TTC549 (cell line): ENCODE measurements around the gene MRPL37.
"Not testable (repeated sequence)": the region's sequence is repeated elsewhere in the genome, so short reads cannot be mapped to it uniquely, and the experiment has no call there.

ENCODE experiments used
- FAIRE-seq: peaks from 2 replicates; lab custom pipeline; 2012; peaks lifted over from hg19 to GRCh38; lab: Jason Lieb, UNC

MRPL37 gene

DNA sequence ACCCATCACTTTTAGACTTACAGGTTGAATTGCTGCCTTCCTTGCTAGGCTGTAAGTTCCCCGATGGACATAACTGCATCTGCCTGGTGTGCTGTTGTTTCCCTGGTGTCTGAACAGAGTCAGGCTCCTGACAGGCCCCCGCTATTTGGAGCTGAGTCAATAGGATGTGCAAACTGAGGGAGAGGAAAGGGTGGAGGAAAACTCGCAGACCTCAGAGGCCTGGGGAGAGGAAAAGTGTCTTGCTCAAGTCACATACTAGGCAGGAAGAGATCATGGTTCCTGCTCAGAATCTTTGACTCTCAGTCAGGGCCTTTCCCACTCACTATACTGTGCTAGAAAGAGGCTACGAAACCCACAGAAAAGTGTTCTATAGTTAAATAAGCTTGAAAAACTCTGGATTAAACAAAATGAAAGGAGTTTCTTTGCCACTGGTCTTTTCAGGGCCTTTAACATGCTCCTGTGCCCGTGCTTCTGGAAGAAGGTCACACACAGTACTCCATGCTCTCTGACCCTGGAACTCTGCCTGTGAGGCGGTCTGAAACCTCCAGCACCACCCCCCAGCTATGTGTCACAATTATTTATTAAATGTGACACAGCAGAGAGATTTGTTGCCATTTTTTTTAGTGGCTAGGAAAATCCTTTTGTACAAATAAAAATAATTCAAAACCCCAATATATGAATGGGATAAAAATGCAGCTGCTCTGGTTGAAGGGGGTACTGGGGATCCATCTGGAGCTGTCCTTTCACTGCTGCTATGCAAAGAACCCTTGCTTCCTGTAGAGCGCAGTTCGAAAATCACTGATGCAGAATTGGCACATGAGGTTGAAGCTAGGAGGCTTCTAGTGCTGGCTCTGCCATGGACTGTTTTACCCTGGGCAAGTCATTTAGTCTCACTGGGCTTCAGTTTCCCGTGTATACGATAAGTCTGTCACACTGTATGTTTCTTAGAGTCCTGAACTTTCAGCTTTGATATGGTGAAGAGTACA, 27.1 kb upstream of the MRPL37 start:
- FAIRE-seq = no peak

DNA sequence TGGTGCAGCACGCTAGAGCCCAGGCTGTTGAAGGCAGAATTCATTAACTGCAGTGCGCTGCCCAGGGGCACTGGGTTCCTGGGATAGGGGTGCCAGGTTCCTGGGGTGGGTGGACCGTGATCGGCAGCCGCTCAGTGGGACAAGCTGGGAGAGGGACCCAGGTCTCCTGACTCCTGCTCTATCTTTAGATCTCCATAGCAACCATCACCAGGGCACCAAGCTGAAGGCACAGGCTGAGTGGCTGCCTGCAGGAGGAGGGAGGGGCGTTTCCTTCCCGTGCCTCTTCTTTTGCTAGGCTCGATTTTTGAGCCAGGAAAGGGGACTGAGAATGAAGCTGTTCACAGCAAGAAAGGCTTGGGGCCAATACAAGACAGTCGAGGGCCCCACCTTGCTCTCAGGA, 26.3 kb upstream of the MRPL37 start:
- FAIRE-seq = no peak

DNA sequence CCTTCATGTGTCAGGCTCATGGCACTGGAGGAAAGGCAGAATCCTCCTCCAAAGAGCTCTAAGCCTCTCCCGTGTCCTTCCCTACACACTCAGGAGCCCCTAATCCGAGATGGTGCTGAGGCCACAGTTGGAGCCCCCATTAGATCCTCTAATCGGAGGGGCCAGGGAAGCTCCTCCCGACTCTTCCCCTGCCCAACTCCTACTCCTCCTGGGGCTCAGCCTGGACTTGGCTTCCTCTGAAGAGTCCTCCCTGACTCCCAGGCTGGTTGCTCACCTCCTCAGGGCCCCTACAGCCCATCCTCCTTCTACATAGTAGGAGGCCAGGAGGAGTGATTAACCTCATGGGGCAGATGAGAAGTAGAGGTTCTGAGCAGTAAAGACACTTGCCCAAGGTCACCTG, 25.9 kb upstream of the MRPL37 start:
- FAIRE-seq = no peak

DNA sequence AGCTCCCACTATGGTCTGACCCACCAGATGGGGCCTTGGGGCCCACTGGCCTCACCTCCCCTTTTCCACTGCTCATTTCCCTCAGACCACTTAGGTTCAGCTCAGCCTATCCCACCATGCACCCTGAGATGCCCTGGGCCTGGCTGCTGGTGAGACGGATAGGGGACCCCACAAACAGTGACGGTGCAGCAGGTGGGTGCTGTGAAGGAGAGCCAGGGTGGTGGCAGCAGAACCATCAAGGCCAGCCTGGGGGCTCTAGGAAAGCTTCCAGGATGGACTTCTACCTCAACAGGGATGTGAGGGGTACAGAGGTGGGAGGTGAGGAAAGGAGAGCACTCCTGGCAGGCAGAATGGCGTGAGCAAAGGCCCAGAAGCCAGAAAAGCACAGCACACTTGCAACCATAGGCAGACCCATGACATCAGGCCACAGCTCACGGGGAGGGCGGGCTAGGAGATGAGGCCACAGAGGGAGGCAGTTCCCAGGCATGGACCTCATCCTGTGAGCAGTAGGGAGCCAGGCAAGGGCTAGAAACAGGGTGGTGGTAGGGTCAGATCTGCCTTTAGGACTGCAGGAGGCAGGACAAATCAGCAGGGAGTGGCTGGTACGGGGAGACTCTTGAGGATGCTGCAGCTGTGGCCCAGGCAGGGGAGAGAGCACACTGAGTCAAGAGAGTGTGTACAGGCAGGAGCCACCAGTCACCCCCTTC, 23.2 kb upstream of the MRPL37 start:
- FAIRE-seq = no peak

DNA sequence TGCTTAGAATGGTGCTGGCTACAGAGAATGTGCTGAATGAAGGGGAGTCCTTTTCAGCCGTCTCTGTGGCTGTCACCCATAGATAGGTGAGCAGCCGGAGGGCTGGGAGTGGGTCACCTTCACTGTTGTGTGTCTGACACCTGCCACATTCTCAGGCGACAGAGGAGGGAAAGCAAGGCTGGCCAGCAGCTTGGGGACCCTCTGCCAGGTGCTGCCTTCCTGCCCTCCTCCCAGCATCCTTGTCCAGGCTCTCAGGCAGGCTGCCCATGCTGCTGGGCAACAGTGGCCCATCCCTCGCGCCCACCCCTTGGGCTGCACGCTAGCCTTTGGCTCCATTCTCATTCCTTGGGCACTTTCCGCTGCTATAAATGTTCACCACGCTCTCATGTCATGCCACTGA, 22.2 kb upstream of the MRPL37 start:
- no peak for FAIRE-seq

DNA sequence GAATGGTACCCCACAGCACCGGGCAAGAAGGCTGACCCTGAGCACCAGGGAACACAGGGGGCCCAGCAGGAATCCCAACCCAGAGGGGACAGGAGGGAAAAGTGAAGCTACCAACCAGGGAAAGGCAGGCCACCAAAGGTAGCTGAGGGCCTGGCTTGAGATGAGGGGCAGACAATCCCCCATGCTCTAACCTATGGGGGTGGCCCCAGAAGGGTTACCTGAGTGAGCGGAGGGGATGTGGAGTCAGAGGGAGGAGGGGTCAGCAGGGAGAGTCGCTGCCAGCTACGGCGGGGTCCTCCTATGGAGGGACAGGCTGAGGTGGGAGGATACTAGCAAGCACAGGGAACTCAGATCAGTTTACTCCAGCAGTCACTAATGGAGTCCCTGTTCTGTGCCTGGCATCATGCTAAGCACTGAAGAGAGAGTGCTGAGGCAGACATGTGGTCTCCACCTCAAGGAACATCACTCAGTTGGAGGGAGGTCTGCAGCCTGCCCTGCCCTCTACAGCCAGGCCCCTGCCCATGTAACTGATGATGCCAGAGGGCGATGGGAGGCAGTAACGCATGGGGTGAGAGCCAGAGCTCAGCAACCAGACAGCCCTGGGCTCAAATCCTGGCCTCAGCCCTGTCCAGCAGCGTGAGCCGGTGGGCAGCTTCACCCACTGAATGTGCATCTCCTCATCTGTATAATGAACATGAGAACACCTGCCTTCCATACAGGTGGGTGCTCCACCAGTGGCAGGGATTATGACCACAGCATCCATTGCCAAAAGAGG, 21.5 kb upstream of the MRPL37 start:
- FAIRE-seq = no peak

DNA sequence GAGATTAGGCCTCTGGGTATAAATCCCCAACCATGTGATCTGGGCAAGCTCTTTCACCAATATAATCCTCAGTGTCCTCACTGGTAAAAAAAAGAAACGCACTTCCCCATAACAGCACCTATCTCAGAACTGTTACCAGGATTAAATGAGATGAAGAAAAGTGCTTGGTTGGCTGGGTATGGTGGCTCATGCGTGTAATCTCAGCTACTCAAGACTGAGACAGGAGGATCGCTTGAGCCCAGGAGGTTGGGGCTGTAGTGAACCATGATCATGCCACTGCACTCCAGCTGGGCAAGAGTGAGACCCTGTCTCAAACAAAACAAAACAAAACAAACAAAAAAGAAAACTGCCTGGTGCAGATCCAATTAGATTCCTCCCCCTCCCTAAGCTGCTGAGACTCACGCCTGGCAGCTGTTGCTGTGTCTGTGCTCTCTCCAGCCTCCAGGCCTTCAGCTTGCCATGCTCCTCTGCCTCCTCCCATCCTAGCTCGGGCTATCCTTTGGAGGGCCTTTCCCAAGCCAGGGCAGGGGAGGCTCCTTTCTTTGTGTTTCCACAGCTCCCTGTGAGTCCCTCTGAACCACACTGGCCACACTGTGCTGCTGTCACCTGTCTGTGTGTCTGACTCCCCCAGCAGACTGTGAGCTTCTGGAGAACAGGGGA, 19.1 kb upstream of the MRPL37 start:
- FAIRE-seq = no peak

DNA sequence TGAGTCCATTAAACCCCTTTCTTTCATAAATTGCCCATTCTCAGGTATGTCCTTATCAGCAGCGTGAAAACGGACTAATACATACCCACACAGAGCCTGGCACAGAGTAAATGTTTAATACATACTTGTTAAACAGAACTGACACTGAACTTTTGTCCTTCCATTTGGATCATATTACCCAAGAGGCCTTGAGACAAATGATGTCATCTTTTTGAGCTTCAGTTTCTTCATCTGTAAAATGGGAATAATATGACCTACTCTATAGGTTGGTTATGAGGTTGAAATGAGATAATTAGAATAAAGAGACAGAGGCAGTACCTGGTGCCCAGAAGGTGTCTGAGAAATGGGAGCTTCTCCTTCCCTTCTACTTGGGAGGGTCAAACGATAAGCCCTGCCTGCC, 13.9 kb upstream of the MRPL37 start:
- no peak for FAIRE-seq

DNA sequence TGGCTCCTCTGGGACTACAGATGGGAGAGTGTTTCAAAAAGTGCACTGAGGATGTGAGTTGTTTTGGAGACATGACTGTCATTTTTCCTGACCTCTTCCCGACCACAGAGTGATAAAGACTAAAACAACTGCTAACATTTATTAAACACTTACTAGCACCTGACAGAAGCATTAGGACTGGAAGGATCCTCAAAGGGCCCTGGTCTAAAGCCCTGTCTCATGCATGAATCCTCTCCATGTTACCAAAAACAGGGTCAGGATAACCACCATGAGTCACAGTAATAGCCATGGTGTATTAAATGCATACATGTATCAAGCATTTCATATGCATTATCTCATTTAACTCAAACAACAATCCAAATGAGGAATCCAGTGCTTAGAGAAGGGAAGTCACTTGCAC, 11.7 kb upstream of the MRPL37 start:
- FAIRE-seq = no peak

DNA sequence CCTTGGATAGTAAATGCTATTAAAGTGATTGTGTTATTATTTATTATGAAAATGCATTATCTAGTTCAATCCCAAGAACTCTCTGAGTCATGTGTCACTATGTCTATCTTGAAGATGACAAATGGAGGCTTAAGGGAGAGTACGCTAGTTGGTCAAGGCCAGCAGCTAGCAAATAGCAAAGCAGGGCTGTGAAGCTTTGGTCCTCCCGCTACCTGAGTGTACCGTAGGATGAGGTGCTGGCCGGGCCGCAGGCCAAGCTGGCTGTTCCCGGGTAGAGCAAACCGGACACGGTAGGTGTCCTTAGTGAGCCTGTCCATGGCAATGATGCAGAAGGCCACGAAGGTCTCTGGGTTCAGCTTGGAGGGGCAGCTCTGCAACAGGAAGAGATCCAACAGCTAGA, 9.4 kb upstream of the MRPL37 start:
- no peak for FAIRE-seq

DNA sequence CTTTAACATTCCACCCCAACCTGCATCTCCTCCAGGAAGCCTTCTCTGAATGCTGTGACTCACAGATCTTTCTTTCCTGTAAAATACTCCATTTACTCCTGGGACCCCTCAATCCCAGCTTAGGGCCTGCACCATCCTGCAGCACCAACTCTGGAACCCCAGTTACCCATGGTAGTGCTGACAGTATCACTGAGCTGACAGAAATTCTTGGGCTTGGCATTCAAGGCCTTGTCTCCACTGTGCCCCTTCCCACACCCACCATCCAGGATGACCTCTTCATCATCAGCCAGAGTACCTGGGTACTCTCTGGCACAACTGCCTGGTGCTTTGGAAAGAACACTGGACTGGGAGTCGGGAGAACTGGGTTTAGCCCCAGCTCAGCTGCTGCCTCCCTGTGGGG, 8.4 kb upstream of the MRPL37 start:
- no peak for FAIRE-seq

DNA sequence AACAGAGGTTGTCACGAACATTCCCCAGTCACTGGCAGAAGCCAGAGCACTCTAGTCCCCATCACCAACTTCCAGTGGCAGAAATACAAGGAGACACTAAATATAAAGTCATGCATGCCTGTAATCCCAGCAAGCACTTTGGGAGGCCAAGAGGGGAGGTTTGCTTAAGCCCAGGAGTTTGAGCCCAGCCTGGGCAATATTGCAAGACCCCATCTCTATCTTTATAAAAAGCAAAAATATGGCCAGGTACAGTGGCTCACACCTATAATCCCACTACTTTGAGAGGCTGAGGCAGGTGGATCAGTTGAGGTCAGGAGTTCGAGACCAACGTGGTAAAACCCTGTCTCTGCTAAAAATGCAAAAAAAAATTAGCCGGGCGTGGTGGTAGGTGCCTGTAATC, 6.5 kb upstream of the MRPL37 start:
- FAIRE-seq = no peak

DNA sequence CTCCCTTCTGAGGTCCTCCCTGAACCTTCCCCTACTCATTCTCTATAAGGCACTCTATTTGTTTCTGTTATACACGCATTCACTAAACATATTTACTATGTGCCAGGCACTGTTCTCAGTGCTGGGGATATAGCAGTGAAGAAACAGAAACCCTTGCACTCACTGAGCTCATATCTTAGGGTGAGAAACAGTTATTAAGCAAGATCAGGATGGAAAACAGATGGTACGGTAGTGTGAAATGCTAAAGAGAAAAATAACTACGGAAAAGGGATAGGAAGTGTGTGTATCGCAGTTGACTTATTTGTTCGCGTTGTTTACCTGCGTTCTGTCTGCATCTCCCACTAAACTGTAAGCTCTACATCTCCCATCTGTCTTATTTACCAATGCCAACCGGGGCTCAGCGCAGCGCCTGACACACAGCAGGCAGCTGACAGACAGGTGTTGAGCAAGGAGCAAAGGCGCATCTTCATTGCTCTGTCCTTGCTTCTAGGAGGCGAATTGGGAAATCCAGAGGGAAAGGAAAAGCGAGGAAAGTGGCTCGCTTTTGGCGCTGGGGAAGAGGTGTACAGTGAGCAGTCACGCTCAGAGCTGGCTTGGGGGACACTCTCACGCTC, 709 bp upstream of the MRPL37 start:
- FAIRE-seq = no peak

DNA sequence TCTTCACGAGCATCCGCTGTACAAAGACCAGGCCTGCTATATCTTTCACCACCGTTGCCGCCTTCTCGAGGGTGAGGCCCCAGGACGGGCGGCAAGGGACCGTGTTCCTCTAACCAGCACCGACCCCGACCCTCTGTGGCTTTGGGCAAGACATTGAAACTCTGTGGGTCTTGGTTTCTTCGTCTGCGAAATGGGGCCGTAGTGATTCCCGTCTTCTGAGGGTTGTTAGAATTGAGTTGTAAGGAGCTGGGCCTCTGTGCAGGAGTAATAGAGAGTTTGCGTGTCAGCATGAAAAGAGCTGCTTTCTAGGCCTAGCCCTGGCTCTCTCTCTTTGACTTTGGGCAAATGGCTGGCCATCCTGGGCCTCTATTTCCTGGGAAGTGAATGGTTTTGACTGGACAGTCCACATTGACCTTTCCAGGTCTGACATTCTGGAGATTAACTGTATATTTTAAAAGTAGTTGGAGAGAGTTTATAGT, 591 bp downstream of the MRPL37 start:
- no peak for FAIRE-seq

DNA sequence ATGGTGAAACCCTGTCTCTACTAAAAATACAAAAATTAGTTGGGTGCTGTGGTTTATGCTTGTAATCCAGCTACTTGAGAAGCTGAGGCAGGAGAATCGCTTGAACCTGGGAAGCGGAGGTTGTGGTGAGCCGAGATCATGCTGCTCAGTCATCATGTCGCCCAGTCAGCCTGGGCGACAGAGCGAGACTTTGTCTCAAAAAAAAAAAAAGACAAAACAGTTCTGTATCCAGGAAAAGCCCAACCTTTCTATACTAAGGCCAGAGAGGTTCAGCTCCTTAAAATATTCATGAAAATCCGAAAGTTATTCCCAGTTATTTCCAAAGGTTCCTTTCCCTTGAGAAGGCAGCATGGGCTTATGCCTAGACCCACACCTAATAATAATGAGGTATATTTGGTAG, 4.2 kb downstream of the MRPL37 start:
- no peak for FAIRE-seq

DNA sequence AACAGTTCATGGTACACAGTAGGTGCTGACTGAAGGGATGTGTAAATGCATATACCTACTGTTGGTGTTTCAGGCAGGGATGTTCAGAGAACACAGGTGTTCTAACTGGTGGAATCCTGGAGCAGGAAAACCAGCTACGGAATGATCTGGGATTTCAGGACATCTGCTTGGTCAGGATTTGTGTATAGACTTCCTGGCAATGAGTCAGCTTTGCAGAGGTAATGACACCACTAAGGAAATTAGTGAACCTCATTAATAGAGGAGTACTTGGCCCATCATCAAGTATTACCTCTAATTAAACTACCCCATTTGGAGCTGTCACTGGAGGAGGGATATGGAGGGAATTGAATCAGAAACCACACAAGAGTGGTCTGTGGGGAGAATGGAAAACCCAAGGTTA, 7.3 kb downstream of the MRPL37 start:
- FAIRE-seq = no peak

DNA sequence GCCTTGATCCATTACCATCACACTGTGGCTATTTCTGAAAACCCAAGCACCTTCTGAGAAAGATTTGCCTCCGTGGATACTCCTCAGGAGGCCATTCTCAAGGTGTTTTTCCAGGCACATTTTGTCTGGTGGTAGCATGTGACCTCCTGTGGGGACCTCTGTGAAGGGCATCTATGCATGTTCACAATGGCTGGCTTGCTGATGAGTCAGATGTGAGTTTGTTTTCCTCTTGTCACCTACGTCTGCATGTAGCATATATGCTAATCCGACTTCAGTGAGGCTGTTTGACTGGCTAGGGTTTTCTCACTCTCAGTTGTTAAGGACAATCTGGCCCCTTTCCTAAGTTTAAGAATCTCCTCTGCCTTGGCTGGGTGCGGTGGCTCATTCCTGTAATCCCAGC, 7.9 kb downstream of the MRPL37 start:
- FAIRE-seq = not testable (repeated sequence)

DNA sequence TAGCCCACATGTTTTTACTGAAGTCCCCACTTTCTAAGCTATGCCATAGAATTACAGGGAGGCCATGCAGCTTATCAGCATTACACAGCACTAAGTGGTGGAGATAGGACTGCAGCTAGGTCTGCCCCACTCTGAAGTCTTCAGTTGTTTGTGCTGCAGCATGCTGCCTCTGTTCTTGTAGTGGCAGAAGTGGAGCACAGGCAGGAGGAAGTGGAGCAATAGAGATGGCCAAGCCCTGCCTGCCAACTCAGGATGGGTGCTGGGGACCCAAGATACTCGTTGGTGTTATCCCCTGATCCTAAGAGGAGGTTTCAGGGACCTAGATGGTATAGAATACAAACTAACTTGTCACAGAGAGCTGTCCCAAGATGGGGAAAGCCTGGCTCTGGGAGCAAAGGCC, 12.9 kb downstream of the MRPL37 start:
- no peak for FAIRE-seq

DNA sequence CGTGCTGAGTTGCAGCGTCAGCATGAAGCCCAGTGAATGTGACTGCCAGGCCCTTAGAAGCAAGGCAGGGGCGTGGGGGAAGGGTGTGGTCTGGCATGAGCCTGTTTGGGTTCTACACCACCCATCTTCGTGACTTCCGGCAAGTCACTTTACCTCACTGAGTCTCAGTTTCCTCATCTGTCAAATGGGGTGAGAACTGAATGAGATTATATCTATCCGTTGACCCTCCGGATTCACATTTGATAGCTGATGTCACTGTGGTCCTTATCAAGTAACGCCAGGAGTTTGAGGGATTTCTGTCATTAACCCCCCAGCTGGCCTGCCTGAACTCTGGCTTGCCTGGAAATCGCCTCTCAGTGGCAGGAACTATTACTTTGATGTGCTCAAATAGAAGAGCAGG, 15.6 kb downstream of the MRPL37 start:
- FAIRE-seq = no peak

DNA sequence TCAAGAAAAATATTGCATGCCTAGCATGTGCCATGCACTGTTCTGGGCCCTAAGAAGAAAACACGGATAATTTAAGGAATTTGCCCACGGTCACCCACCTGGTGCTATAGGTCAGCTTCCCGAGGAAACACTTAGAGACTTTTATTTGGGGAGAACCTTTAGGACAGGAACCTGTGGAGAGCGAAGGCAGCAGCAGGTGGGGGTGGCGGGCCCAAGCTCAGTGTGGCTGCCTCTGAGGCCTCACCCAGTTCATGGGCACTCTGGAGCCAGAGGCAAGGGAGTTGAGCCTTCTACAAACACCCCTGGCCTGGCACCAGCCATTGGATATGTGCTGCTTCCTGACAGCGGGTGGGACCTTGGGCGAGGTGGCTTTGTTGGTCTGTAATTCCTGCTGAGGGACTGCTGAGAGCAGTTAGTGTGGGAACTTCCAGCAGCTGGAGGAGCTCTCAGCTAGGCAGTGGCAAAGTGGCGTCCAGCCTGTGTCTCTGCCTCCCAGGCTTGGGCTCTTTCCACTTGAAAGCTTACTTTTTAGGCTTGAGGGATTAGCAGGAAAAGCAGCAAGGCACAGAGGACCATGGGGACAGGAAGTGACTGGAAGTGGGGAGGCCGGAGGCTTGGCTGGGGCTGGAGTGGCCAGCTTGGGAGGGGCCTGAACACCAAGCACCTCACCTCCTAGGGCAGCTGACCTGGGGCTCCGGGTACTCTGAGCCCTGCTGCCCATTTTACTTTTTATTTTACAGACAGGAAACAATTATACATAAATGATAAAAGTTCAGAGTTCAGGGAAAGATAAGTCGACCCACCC, 19.1 kb downstream of the MRPL37 start:
- no peak for FAIRE-seq

DNA sequence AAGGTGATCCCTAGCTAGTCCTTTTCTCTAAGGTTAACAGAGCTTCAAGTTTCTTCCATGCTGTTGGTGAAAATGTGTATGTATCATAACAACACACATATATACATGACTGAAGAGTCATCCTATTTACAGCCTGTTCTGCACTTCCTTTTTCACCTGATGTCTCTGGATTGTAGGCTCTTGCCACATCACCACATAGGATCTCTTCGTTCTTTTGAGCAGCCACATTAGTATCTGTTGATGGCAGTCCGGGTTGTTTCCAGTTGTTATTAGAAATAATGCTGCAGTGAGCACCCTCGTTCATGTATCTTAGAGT, 19.7 kb downstream of the MRPL37 start:
- FAIRE-seq = no peak
